HEK293T (cell line): ENCODE data around the gene IRGM.

Experiments
- ARNT ChIP-seq: fragments of 450-650 bp; IDR thresholded peaks from 2 replicates; pipeline ENCODE4 v1.6.1; 2017; ENCODE audit warnings: mild to moderate bottlenecking
- ELF4 ChIP-seq: fragments of 450-650 bp; IDR thresholded peaks from 2 replicates; pipeline ENCODE4 v1.6.1; 2017; ENCODE audit warnings: antibody characterized with exemption
- FOXM1 ChIP-seq: fragments of 450-650 bp; IDR thresholded peaks from 2 replicates; pipeline ENCODE4 v1.6.1; 2017; ENCODE audit warnings: mild to moderate bottlenecking, borderline replicate concordance
- HDGF ChIP-seq: fragments of 450-650 bp; IDR thresholded peaks from 2 replicates; pipeline ENCODE4 v1.6.1; 2017; ENCODE audit warnings: antibody characterized with exemption, borderline replicate concordance
- LEF1 ChIP-seq: fragments of 450-650 bp; IDR thresholded peaks from 2 replicates; pipeline ENCODE4 v1.6.1; 2017; ENCODE audit warnings: mild to moderate bottlenecking, borderline replicate concordance
- NFRKB ChIP-seq: fragments of 450-650 bp; IDR thresholded peaks from 2 replicates; pipeline ENCODE4 v1.6.1; 2016; ENCODE audit warnings: mild to moderate bottlenecking, moderate library complexity
- TARDBP ChIP-seq: fragments of 450-650 bp; IDR thresholded peaks from 2 replicates; pipeline ENCODE4 v1.6.1; 2016

- TF ChIP-seq ARNT (no peak), FOXM1 (no peak), TARDBP (no peak), NFRKB (no peak), ELF4 (no peak), HDGF (no peak), LEF1 (no peak)
These were observed 45.0 kb upstream of the IRGM start for GRCh38 chr5:150801117-150801927.
